Esophagus squamous epithelium (tissue), 4 donors: ENCODE data around the gene LONP1.

Source experiments
- POLR2A ChIP-seq, 4 donors: fragments of 450-650 bp; IDR thresholded peaks; one replicate each; pipeline ENCODE4 v1.6.1; 2017; ENCODE audit warnings: antibody characterized with exemption in 4 of 4, mild to moderate bottlenecking in 4 of 4, moderate library complexity in 3 of 4
- TF ChIP-seq, protein P1 (sequence below), 6 experiments: fragments of 450-650 bp in 4 of 6; fragments of 200-600 bp in 2 of 6; sonication (generic) in 2 of 6; IDR thresholded peaks; one replicate each; pipeline ENCODE4 v1.5.1; 2016 to 2019; ENCODE audit warnings: antibody characterized with exemption in 6 of 6, mild to moderate bottlenecking in 4 of 6, moderate library complexity in 4 of 6

DNA sequence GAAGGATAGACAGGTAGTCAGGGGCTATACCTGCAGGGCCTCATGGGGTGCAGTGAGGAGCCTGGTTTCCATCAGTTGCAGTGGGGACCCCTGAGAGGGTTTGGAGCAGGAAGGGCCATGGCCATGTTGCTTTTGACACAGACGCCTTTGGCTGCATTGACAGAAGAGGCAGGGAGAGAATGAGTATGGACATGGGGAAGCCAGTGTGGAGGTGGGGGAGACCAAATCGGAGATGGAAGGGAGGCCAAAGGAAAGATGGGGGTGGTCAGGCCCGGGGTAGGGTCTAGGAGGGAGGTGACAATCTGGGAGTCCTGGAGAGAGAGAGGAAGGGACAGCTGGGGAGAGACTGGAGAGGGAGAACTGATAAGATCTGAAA, 37.9 kb downstream of the LONP1 start:
- TF ChIP-seq, protein P1, sequence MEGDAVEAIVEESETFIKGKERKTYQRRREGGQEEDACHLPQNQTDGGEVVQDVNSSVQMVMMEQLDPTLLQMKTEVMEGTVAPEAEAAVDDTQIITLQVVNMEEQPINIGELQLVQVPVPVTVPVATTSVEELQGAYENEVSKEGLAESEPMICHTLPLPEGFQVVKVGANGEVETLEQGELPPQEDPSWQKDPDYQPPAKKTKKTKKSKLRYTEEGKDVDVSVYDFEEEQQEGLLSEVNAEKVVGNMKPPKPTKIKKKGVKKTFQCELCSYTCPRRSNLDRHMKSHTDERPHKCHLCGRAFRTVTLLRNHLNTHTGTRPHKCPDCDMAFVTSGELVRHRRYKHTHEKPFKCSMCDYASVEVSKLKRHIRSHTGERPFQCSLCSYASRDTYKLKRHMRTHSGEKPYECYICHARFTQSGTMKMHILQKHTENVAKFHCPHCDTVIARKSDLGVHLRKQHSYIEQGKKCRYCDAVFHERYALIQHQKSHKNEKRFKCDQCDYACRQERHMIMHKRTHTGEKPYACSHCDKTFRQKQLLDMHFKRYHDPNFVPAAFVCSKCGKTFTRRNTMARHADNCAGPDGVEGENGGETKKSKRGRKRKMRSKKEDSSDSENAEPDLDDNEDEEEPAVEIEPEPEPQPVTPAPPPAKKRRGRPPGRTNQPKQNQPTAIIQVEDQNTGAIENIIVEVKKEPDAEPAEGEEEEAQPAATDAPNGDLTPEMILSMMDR (IDR thresholded peaks at IDR 0.05), result no peak
- TF ChIP-seq POLR2A (IDR thresholded peaks at IDR 0.05), result no peak
